Prostate gland (tissue), 2 donors: ENCODE results near the gene CCDC91. TPM values are rescaled to one million over a fixed set of nuclear protein-coding genes. Genes with fewer than 3 reads are reported as not detected.

ENCODE experiments used
- DNase-seq: peaks from one replicate; pipeline ENCODE4 v3.0.0-alpha.2; 2019; ENCODE audit warnings: low spot score
- H3K27ac ChIP-seq, 2 donors: fragments of 200-600 bp; sonication (generic); 2 replicates each; pipeline ENCODE4 v1.5.1; 2017 to 2019
- H3K27me3 ChIP-seq: fragments of 200-600 bp; sonication (generic); replicated peaks from 2 replicates; pipeline ENCODE4 v1.5.1; 2019; ENCODE audit not compliant: insufficient read depth
- H3K36me3 ChIP-seq, 2 donors: fragments of 200-600 bp; sonication (generic); 1 replicate in 1 of 2; 2 replicates in 1 of 2; pipeline versions ENCODE4 v1.5.1 to v1.8.1; 2017 to 2019
- H3K4me1 ChIP-seq: fragments of 200-600 bp; sonication (generic); replicated peaks from 2 replicates; pipeline ENCODE4 v1.5.1; 2019
- H3K4me3 ChIP-seq, 2 donors: fragments of 200-600 bp; sonication (generic); 2 replicates each; pipeline ENCODE4 v1.5.1; 2017 to 2019
- H3K9me3 ChIP-seq: fragments of 200-600 bp; sonication (generic); 2 replicates; pipeline ENCODE4 v1.5.1; 2017
- CTCF ChIP-seq, 4 experiments: fragments of 200-600 bp in 2 of 4; fragments of 450-650 bp in 2 of 4; sonication (generic) in 2 of 4; IDR thresholded peaks; 1 replicate in 3 of 4; 2 replicates in 1 of 4; pipeline ENCODE4 v1.5.1; 2016 to 2019; ENCODE audit warnings: antibody characterized with exemption in 4 of 4, mild to moderate bottlenecking in 2 of 4, moderate library complexity in 2 of 4
- POLR2A ChIP-seq: fragments of 450-650 bp; IDR thresholded peaks from one replicate; pipeline ENCODE4 v1.6.1; 2016; ENCODE audit warnings: antibody characterized with exemption, mild to moderate bottlenecking
- POLR2AphosphoS5 ChIP-seq: sonication (generic); formaldehyde crosslinking; IDR thresholded peaks from one replicate; pipeline ENCODE4 v1.6.1; 2017; ENCODE audit warnings: antibody characterized with exemption
- WGBS: methylation state at CpG from one replicate; pipeline ENCODE4 v1.1.5; 2018; 5-methylcytosine and 5-hydroxymethylcytosine counted together
- intact Hi-C: fragments of 100-400 bp; cut with DNase I; formaldehyde crosslinking; loops from one replicate; pipeline ENCODE4 v1.14.2; 2022
- total RNA-seq, 2 donors: library from RNA; depleted of rRNA; stranded (reverse); fragments of >200 nt; gene quantifications; one replicate each; pipeline ENCODE4 v1.1.0, GENCODE V29; 2016

CCDC91 gene
- total RNA-seq, 2 donors from 2014 or later: 25.3 to 42.4 TPM

GRCh38 chr12:28575593-28576205 lies 385.4 kb downstream of the CCDC91 start:
- H3K9me3 ChIP-seq: no peaks in the 10 kb centered on the region
- H3K4me3 ChIP-seq: no peak overlapping the region
- H3K27me3 ChIP-seq: peaks cover 2% of the 10 kb centered on the region
- H3K36me3 ChIP-seq: no peaks in the 10 kb centered on the region
- TF ChIP-seq CTCF (IDR thresholded peaks at IDR 0.05) (no peak), POLR2AphosphoS5 (no peak), POLR2A (no peak)
- intact Hi-C loops: no loop called here
- WGBS: 72% methylated on average over 3 of the region's 3 CpGs
- DNase-seq: no peak
- no peak overlapping the region for H3K27ac ChIP-seq
- no peaks in the 10 kb centered on the region for H3K4me1 ChIP-seq

- TF ChIP-seq CTCF (IDR thresholded peaks at IDR 0.05) (no peak), POLR2AphosphoS5 (no peak), POLR2A (no peak)
- no peak for DNase-seq
- H3K4me3 ChIP-seq: no peak overlapping the region
- 73% methylated on average over 3 of the region's 3 CpGs for WGBS
- intact Hi-C loops: no loop called here
- H3K27ac ChIP-seq: no peak overlapping the region
- H3K9me3 ChIP-seq: no peaks in the 10 kb centered on the region
- no peaks in the 10 kb centered on the region for H3K4me1 ChIP-seq
- H3K36me3 ChIP-seq: no peaks in the 10 kb centered on the region
- H3K27me3 ChIP-seq: peaks cover 2% of the 10 kb centered on the region
Measured at GRCh38 chr12:28578361-28578760, 388.1 kb downstream of the CCDC91 start.

- Histone ChIP-seq H3K4me3 (no peak overlapping the region), H3K4me1 (no peaks in the 10 kb centered on the region), H3K27me3 (peaks cover 2% of the 10 kb centered on the region), H3K36me3 (no peaks in the 10 kb centered on the region), H3K27ac (no peak overlapping the region), H3K9me3 (no peaks in the 10 kb centered on the region)
- DNase-seq: no peak
- TF ChIP-seq POLR2A (no peak), CTCF (IDR thresholded peaks at IDR 0.05) (no peak), POLR2AphosphoS5 (no peak)
- intact Hi-C loops: no loop called here
- 73% methylated on average over 3 of the region's 3 CpGs for WGBS
Measured at GRCh38 chr12:28578833-28579252, 388.6 kb downstream of the CCDC91 start.

- intact Hi-C loops: no loop called here
- Histone ChIP-seq H3K27me3 (peaks cover 2% of the 10 kb centered on the region), H3K27ac (no peak overlapping the region), H3K36me3 (no peaks in the 10 kb centered on the region), H3K9me3 (no peaks in the 10 kb centered on the region), H3K4me1 (no peaks in the 10 kb centered on the region), H3K4me3 (no peak overlapping the region)
- 77% methylated on average over 6 of the region's 6 CpGs for WGBS
- DNase-seq: no peak
- TF ChIP-seq POLR2A (no peak), CTCF (IDR thresholded peaks at IDR 0.05) (no peak), POLR2AphosphoS5 (no peak)
Measured at GRCh38 chr12:28582672-28583376, 392.6 kb downstream of the CCDC91 start.
